GM12878 (cell line): ENCODE data around the gene DNAJA1. TPM values are rescaled to one million over a fixed set of nuclear protein-coding genes. Genes with fewer than 3 reads are reported as not detected.

Source experiments
- ATAC-seq: fragments of 200-7000 bp; cut with Tn5 transposase; 3 replicates; pipeline ENCODE4 v1.9.1; 2020; ENCODE audit warnings: mild to moderate bottlenecking, moderate library complexity
- BruUV-seq: library from RNA; stranded (reverse); fragments of 400-500 nt; replicated peaks from 2 replicates; lab custom pipeline; 2021; lab: Mats Ljungman, UMichigan
- CTCF ChIA-PET: fragments of 300-600 bp; sonication (Branson Sonifier 250); formaldehyde crosslinking; extraction: SDS; loops from one replicate; lab custom pipeline; 2021; ENCODE audit warnings: inconsistent platforms; lab: Yijun Ruan, JAX
- POLR2A ChIA-PET: fragments of 350-600 bp; formaldehyde crosslinking; extraction: SDS; loops from one replicate; lab custom pipeline; 2021; ENCODE audit warnings: inconsistent platforms; lab: Charles Lee
- RAD21 ChIA-PET: fragments of 300-600 bp; sonication (Branson Sonifier 250); formaldehyde crosslinking; loops from one replicate; lab custom pipeline; 2023; ENCODE audit warnings: antibody characterized with exemption; ENCODE audit not compliant: unreplicated experiment; lab: Charles Lee
- SMC1A ChIA-PET: fragments of 300-600 bp; sonication (Branson Sonifier 250); formaldehyde crosslinking; loops from one replicate; lab custom pipeline; 2023; ENCODE audit not compliant: unreplicated experiment, uncharacterized antibody; lab: Charles Lee
- DNase-seq: peaks from one replicate; pipeline ENCODE4 v3.0.0-alpha.2; 2011; ENCODE audit warnings: low read depth, low spot score
- FAIRE-seq: peaks from 3 replicates; lab custom pipeline; 2011; peaks lifted over from hg19 to GRCh38; lab: Jason Lieb, UNC
- H2AFZ ChIP-seq: 2 replicates; pipeline ENCODE4 v1.6.0; 2011; ENCODE audit warnings: low read depth, low read length, control low read depth; ENCODE audit not compliant: control insufficient read depth
- H3K27ac ChIP-seq: 2 replicates; pipeline ENCODE4 v1.5.1; 2011; ENCODE audit warnings: control low read depth; ENCODE audit not compliant: control insufficient read depth, insufficient read depth
- H3K27me3 ChIP-seq, 2 experiments: replicated peaks in 1 of 2; 2 replicates each; pipeline versions ENCODE4 v1.6.0 to v1.6.1; 2011; ENCODE audit warnings: low read length in 1 of 2; ENCODE audit not compliant: control insufficient read depth in 2 of 2, insufficient read depth in 2 of 2
- H3K36me3 ChIP-seq, 2 experiments: 2 replicates each; pipeline ENCODE4 v1.5.1; 2011; ENCODE audit warnings: low read length in 1 of 2; ENCODE audit not compliant: control insufficient read depth in 2 of 2, insufficient read depth in 2 of 2
- H3K4me1 ChIP-seq: 2 replicates; pipeline ENCODE4 v1.6.1; 2011; ENCODE audit warnings: mild to moderate bottlenecking, low read length, moderate library complexity, mixed read lengths; ENCODE audit not compliant: control insufficient read depth, insufficient read depth
- H3K4me2 ChIP-seq: 2 replicates; pipeline ENCODE4 v1.6.0; 2011; ENCODE audit warnings: control low read depth; ENCODE audit not compliant: control insufficient read depth, insufficient read depth
- H3K4me3 ChIP-seq: fragments of 200-600 bp; sonication (generic); 2 replicates; pipeline ENCODE4 v1.5.1; 2016
- H3K79me2 ChIP-seq: 2 replicates; pipeline ENCODE4 v1.6.0; 2011; ENCODE audit warnings: low read length; ENCODE audit not compliant: control insufficient read depth, insufficient read depth
- H3K9ac ChIP-seq: 2 replicates; pipeline ENCODE4 v1.8.0; 2011; ENCODE audit warnings: low read length, control low read depth, mixed read lengths; ENCODE audit not compliant: control insufficient read depth, insufficient read depth
- H3K9me3 ChIP-seq: replicated peaks from 3 replicates; pipeline ENCODE4 v1.5.1; 2011; ENCODE audit warnings: mild to moderate bottlenecking, low read length; ENCODE audit not compliant: control insufficient read depth, insufficient read depth
- H4K20me1 ChIP-seq: 2 replicates; pipeline ENCODE4 v1.6.0; 2011; ENCODE audit not compliant: control insufficient read depth, insufficient read depth
- NRF1 ChIP-seq: conservative IDR thresholded peaks from 2 replicates; pipeline ENCODE4 v1.6.1; 2011; ENCODE audit warnings: mild to moderate bottlenecking, low read depth, low read length, improper control_type of control experiment
- PBX3 ChIP-seq: IDR thresholded peaks from 2 replicates; pipeline ENCODE4 v1.6.1; 2011; ENCODE audit warnings: mild to moderate bottlenecking, low read depth, low read length, moderate library complexity; ENCODE audit not compliant: insufficient replicate concordance
- POU2F2 ChIP-seq: IDR thresholded peaks from 3 replicates; pipeline ENCODE4 v1.6.1; 2011; ENCODE audit warnings: low read depth, mild to moderate bottlenecking, low read length, borderline replicate concordance
- RFX5 ChIP-seq: IDR thresholded peaks from 2 replicates; pipeline ENCODE4 v1.6.1; 2011; ENCODE audit warnings: low read depth, low read length, improper control_type of control experiment
- SUPT20H ChIP-seq: IDR thresholded peaks from 2 replicates; pipeline ENCODE4 v1.6.1; 2011; ENCODE audit warnings: low read depth, mild to moderate bottlenecking, low read length, moderate library complexity, borderline replicate concordance; ENCODE audit not compliant: control insufficient read depth
- TARDBP ChIP-seq: IDR thresholded peaks from 2 replicates; pipeline ENCODE4 v1.6.1; 2016; ENCODE audit warnings: borderline replicate concordance
- WGBS: methylation state at CpG from one replicate; pipeline ENCODE4 v1.1.6; 2016; ENCODE audit warnings: low lambda C conversion rate; ENCODE audit not compliant: insufficient replicate concordance, insufficient coverage; ENCODE audit errors: missing lambda C conversion rate; 5-methylcytosine and 5-hydroxymethylcytosine counted together
- in situ Hi-C: fragments of 300-500 bp; cut with MboI; formaldehyde crosslinking; loops from 9 replicates; pipeline ENCODE4 v1.14.3; 2018; ENCODE audit warnings: mixed read lengths
- intact Hi-C: fragments of 100-400 bp; cut with micrococcal nuclease; formaldehyde crosslinking; loops from one replicate; pipeline ENCODE4 v1.14.2; 2022; ENCODE audit not compliant: unreplicated experiment
- polyA plus RNA-seq, 11 experiments: library from polyadenylated mRNA; depleted of rRNA in 4 of 11; unstranded in 6 of 11; stranded (reverse) in 5 of 11; fragments of >200 nt; fragmentation: Nextera tagmentation in 4 of 11; fragmentation: Illumina TruSeq in 1 of 11; extraction: Ambion mirVana in 4 of 11; extraction: Trizol in 1 of 11; gene quantifications; 1 replicate in 1 of 11; 2 replicates in 10 of 11; pipeline versions ENCODE4 v1.2.1 to v1.2.3, GENCODE V29; 2011 to 2016; ENCODE audit warnings: inconsistent platforms in 2 of 11, missing spikeins in 2 of 11, low read depth in 1 of 11
- total RNA-seq, 4 experiments: library from RNA; depleted of rRNA in 3 of 4; stranded (reverse); fragments of >200 nt in 3 of 4; fragmentation: Illumina TruSeq in 1 of 4; extraction: Trizol in 1 of 4; gene quantifications; 2 replicates each; pipeline versions ENCODE4 v1.2.1 to v1.2.3, GENCODE V29; 2013 to 2021
- TF ChIP-seq, protein P1 (sequence below): IDR thresholded peaks from 2 replicates; pipeline ENCODE4 v1.6.1; 2011; ENCODE audit warnings: low read depth, mild to moderate bottlenecking, low read length, moderate library complexity, borderline replicate concordance; ENCODE audit errors: extremely low read depth
- TF ChIP-seq, protein P2 (sequence below): fragments of 450-650 bp; IDR thresholded peaks from 2 replicates; pipeline ENCODE4 v1.6.1; 2017; ENCODE audit warnings: borderline replicate concordance
- TF ChIP-seq, protein P3 (sequence below): fragments of 450-650 bp; conservative IDR thresholded peaks from 2 replicates; pipeline ENCODE4 v1.6.1; 2017; ENCODE audit warnings: mild to moderate bottlenecking, moderate library complexity
- TF ChIP-seq, protein P4 (sequence below): fragments of 450-650 bp; IDR thresholded peaks from 2 replicates; pipeline ENCODE4 v1.6.1; 2018; ENCODE audit warnings: borderline replicate concordance, mild to moderate bottlenecking; ENCODE audit not compliant: partially characterized antibody
- TF ChIP-seq, protein P5 (sequence below): IDR thresholded peaks from 2 replicates; pipeline ENCODE4 v1.6.1; 2012; ENCODE audit warnings: low read length, inconsistent platforms
- TF ChIP-seq, protein P6 (sequence below): fragments of 450-650 bp; IDR thresholded peaks from 2 replicates; pipeline ENCODE4 v1.6.1; 2016; ENCODE audit warnings: mild to moderate bottlenecking

DNAJA1 gene
- total and polyA plus RNA-seq, 10 of the 15 experiments (the other 5 are each of a cell fraction or from before 2014, with no cell fraction given) = 69.7 to 206 (median 146) TPM

GRCh38 chr9:33046061-33046460, 21.0 kb downstream of the DNAJA1 start:
- POLR2A ChIA-PET = interaction anchor here (0.7 kb wide), 1 partner anchor 255 kb away, joined by 7 read pairs; no protein-coding TSS in a partner anchor
- Histone ChIP-seq H3K9ac (no peak overlapping the region), H3K36me3 (peaks cover 1 to 12% of the 10 kb centered on the region in 2 experiments), H3K4me2 (no peak overlapping the region), H3K4me3 (no peak overlapping the region), H3K4me1 (peaks cover 17% of the 10 kb centered on the region), H2AFZ (no peak overlapping the region), H3K27ac (no peak overlapping the region), H4K20me1 (no peaks in the 10 kb centered on the region), H3K79me2 (no peaks in the 10 kb centered on the region), H3K9me3 (peaks cover 2% of the 10 kb centered on the region; the same call in 2 of the 3 replicates), H3K27me3 (no peaks in the 10 kb centered on the region)
- FAIRE-seq (no peak), DNase-seq (no peak), ATAC-seq (no peak)
- in situ Hi-C loops = no loop called here
- CTCF ChIA-PET = interaction anchor here (1.8 to 3.1 kb wide), 2 partner anchors 15 to 180 kb away, joined by 6 to 9 read pairs; no protein-coding TSS in a partner anchor
- intact Hi-C loops = no loop called here
- RAD21 ChIA-PET = no interaction called here
- SMC1A ChIA-PET = no interaction called here
- no TSS peak for BruUV-seq
- WGBS = 89% methylated on average over 1 of the region's 1 CpG
- TF ChIP-seq, protein P1, sequence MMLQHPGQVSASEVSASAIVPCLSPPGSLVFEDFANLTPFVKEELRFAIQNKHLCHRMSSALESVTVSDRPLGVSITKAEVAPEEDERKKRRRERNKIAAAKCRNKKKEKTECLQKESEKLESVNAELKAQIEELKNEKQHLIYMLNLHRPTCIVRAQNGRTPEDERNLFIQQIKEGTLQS = no peak
- TF ChIP-seq, protein P2, sequence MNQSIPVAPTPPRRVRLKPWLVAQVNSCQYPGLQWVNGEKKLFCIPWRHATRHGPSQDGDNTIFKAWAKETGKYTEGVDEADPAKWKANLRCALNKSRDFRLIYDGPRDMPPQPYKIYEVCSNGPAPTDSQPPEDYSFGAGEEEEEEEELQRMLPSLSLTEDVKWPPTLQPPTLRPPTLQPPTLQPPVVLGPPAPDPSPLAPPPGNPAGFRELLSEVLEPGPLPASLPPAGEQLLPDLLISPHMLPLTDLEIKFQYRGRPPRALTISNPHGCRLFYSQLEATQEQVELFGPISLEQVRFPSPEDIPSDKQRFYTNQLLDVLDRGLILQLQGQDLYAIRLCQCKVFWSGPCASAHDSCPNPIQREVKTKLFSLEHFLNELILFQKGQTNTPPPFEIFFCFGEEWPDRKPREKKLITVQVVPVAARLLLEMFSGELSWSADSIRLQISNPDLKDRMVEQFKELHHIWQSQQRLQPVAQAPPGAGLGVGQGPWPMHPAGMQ = no peak
- TF ChIP-seq NRF1 (no peak), PBX3 (no peak), SUPT20H (no peak), POU2F2 (no peak), RFX5 (no peak), TARDBP (no peak)
- TF ChIP-seq, protein P3, sequence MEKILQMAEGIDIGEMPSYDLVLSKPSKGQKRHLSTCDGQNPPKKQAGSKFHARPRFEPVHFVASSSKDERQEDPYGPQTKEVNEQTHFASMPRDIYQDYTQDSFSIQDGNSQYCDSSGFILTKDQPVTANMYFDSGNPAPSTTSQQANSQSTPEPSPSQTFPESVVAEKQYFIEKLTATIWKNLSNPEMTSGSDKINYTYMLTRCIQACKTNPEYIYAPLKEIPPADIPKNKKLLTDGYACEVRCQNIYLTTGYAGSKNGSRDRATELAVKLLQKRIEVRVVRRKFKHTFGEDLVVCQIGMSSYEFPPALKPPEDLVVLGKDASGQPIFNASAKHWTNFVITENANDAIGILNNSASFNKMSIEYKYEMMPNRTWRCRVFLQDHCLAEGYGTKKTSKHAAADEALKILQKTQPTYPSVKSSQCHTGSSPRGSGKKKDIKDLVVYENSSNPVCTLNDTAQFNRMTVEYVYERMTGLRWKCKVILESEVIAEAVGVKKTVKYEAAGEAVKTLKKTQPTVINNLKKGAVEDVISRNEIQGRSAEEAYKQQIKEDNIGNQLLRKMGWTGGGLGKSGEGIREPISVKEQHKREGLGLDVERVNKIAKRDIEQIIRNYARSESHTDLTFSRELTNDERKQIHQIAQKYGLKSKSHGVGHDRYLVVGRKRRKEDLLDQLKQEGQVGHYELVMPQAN = no peak
- TF ChIP-seq, protein P4, sequence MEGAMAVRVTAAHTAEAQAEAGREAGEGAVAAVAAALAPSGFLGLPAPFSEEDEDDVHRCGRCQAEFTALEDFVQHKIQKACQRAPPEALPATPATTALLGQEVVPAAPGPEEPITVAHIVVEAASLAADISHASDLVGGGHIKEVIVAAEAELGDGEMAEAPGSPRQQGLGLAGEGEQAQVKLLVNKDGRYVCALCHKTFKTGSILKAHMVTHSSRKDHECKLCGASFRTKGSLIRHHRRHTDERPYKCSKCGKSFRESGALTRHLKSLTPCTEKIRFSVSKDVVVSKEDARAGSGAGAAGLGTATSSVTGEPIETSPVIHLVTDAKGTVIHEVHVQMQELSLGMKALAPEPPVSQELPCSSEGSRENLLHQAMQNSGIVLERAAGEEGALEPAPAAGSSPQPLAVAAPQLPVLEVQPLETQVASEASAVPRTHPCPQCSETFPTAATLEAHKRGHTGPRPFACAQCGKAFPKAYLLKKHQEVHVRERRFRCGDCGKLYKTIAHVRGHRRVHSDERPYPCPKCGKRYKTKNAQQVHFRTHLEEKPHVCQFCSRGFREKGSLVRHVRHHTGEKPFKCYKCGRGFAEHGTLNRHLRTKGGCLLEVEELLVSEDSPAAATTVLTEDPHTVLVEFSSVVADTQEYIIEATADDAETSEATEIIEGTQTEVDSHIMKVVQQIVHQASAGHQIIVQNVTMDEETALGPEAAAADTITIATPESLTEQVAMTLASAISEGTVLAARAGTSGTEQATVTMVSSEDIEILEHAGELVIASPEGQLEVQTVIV = no peak
- TF ChIP-seq, protein P5, sequence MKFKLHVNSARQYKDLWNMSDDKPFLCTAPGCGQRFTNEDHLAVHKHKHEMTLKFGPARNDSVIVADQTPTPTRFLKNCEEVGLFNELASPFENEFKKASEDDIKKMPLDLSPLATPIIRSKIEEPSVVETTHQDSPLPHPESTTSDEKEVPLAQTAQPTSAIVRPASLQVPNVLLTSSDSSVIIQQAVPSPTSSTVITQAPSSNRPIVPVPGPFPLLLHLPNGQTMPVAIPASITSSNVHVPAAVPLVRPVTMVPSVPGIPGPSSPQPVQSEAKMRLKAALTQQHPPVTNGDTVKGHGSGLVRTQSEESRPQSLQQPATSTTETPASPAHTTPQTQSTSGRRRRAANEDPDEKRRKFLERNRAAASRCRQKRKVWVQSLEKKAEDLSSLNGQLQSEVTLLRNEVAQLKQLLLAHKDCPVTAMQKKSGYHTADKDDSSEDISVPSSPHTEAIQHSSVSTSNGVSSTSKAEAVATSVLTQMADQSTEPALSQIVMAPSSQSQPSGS = no peak
- TF ChIP-seq, protein P6, sequence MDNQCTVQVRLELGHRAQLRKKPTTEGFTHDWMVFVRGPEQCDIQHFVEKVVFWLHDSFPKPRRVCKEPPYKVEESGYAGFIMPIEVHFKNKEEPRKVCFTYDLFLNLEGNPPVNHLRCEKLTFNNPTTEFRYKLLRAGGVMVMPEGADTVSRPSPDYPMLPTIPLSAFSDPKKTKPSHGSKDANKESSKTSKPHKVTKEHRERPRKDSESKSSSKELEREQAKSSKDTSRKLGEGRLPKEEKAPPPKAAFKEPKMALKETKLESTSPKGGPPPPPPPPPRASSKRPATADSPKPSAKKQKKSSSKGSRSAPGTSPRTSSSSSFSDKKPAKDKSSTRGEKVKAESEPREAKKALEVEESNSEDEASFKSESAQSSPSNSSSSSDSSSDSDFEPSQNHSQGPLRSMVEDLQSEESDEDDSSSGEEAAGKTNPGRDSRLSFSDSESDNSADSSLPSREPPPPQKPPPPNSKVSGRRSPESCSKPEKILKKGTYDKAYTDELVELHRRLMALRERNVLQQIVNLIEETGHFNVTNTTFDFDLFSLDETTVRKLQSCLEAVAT = no peak
